Loucy (cell line): ENCODE measurements around the gene SLC25A41.

Experiments
- CTCF ChIP-seq: fragments of 200-600 bp; sonication (generic); conservative IDR thresholded peaks from 2 replicates; pipeline ENCODE4 v1.5.1; 2014; ENCODE audit warnings: mild to moderate bottlenecking, antibody characterized with exemption, low read length
- EZH2phosphoT487 ChIP-seq: fragments of 200-600 bp; IDR thresholded peaks from 2 replicates; pipeline ENCODE4 v1.6.1; 2018; ENCODE audit warnings: antibody characterized with exemption, mild to moderate bottlenecking, moderate library complexity, borderline replicate concordance

- TF ChIP-seq CTCF: no peak
- no peak for TF ChIP-seq EZH2phosphoT487
Observed at GRCh38 chr19:6433165-6433564, 398 bp downstream of the SLC25A41 start.
